Prostate gland (tissue), 2 donors: ENCODE measurements around the gene DRP2. TPM values are rescaled to one million over a fixed set of nuclear protein-coding genes. Genes with fewer than 3 reads are reported as not detected.
"Not testable (repeated sequence)": the region's sequence is repeated elsewhere in the genome, so short reads cannot be mapped to it uniquely, and the experiment has no call there.

Experiments used
- DNase-seq: peaks from one replicate; pipeline ENCODE4 v3.0.0-alpha.2; 2019; ENCODE audit warnings: low spot score
- H3K27ac ChIP-seq, 2 donors: fragments of 200-600 bp; sonication (generic); 2 replicates each; pipeline ENCODE4 v1.5.1; 2017 to 2019
- H3K27me3 ChIP-seq: fragments of 200-600 bp; sonication (generic); replicated peaks from 2 replicates; pipeline ENCODE4 v1.5.1; 2019; ENCODE audit not compliant: insufficient read depth
- H3K36me3 ChIP-seq, 2 donors: fragments of 200-600 bp; sonication (generic); 1 replicate in 1 of 2; 2 replicates in 1 of 2; pipeline versions ENCODE4 v1.5.1 to v1.8.1; 2017 to 2019
- H3K4me1 ChIP-seq: fragments of 200-600 bp; sonication (generic); replicated peaks from 2 replicates; pipeline ENCODE4 v1.5.1; 2019
- H3K4me3 ChIP-seq, 2 donors: fragments of 200-600 bp; sonication (generic); 2 replicates each; pipeline ENCODE4 v1.5.1; 2017 to 2019
- H3K9me3 ChIP-seq: fragments of 200-600 bp; sonication (generic); 2 replicates; pipeline ENCODE4 v1.5.1; 2017
- CTCF ChIP-seq, 4 experiments: fragments of 200-600 bp in 2 of 4; fragments of 450-650 bp in 2 of 4; sonication (generic) in 2 of 4; IDR thresholded peaks; 1 replicate in 3 of 4; 2 replicates in 1 of 4; pipeline ENCODE4 v1.5.1; 2016 to 2019; ENCODE audit warnings: antibody characterized with exemption in 4 of 4, mild to moderate bottlenecking in 2 of 4, moderate library complexity in 2 of 4
- POLR2A ChIP-seq: fragments of 450-650 bp; IDR thresholded peaks from one replicate; pipeline ENCODE4 v1.6.1; 2016; ENCODE audit warnings: antibody characterized with exemption, mild to moderate bottlenecking
- POLR2AphosphoS5 ChIP-seq: sonication (generic); formaldehyde crosslinking; IDR thresholded peaks from one replicate; pipeline ENCODE4 v1.6.1; 2017; ENCODE audit warnings: antibody characterized with exemption
- WGBS: methylation state at CpG from one replicate; pipeline ENCODE4 v1.1.5; 2018; 5-methylcytosine and 5-hydroxymethylcytosine counted together
- intact Hi-C: fragments of 100-400 bp; cut with DNase I; formaldehyde crosslinking; loops from one replicate; pipeline ENCODE4 v1.14.2; 2022
- total RNA-seq, 2 donors: library from RNA; depleted of rRNA; stranded (reverse); fragments of >200 nt; gene quantifications; one replicate each; pipeline ENCODE4 v1.1.0, GENCODE V29; 2016

Gene DRP2
- 1 to 10 TPM in 1 of 2 donors, under 1 TPM in 1; 0.68 to 1.9 TPM for total RNA-seq

- 70% methylated on average over 6 of the region's 7 CpGs for WGBS
- Histone ChIP-seq H3K9me3 (no peaks in the 10 kb centered on the region), H3K27me3 (no peaks in the 10 kb centered on the region), H3K4me1 (no peaks in the 10 kb centered on the region), H3K27ac (no peak within 1 kb of the TSS), H3K4me3 (no peak within 1 kb of the TSS), H3K36me3 (no peaks in the 10 kb centered on the region)
- no peak for DNase-seq
- intact Hi-C loops: no loop called here
- no peak for TF ChIP-seq POLR2A
- TF ChIP-seq CTCF (IDR thresholded peaks at IDR 0.05): no peak
- no peak for TF ChIP-seq POLR2AphosphoS5
These were observed at the start of gene DRP2 for GRCh38 chrX:101219116-101219863. DRP2 (plus strand) TSS chrX:101219786; CDS start chrX:101231648, 11,862 bp downstream.

- intact Hi-C loops: no loop called here
- WGBS: 81% methylated on average over 4 of the region's 4 CpGs
These were observed 47.6 kb upstream of the DRP2 start for GRCh38 chrX:101171883-101172400.

GRCh38 chrX:101176439-101176838, 43.1 kb upstream of the DRP2 start:
- no peak for DNase-seq
- no peak overlapping the region for H3K4me3 ChIP-seq
- no peaks in the 10 kb centered on the region for H3K9me3 ChIP-seq
- WGBS: 47% methylated on average over 3 of the region's 3 CpGs
- TF ChIP-seq POLR2AphosphoS5 (no peak), CTCF (IDR thresholded peaks at IDR 0.05) (no peak), POLR2A (no peak)
- H3K36me3 ChIP-seq: no peaks in the 10 kb centered on the region
- H3K4me1 ChIP-seq: no peaks in the 10 kb centered on the region
- H3K27me3 ChIP-seq: no peaks in the 10 kb centered on the region
- intact Hi-C loops: no loop called here
- no peak overlapping the region for H3K27ac ChIP-seq

More at GRCh38 chrX:101171883-101172400, 47.6 kb upstream of the DRP2 start:
- Histone ChIP-seq H3K27me3 (no peaks in the 10 kb centered on the region), H3K27ac (no peak overlapping the region), H3K4me1 (no peaks in the 10 kb centered on the region), H3K36me3 (no peaks in the 10 kb centered on the region), H3K4me3 (no peak overlapping the region), H3K9me3 (no peaks in the 10 kb centered on the region)
- no peak for DNase-seq
- no peak for TF ChIP-seq CTCF (IDR thresholded peaks at IDR 0.05)
- TF ChIP-seq POLR2A: no peak
- TF ChIP-seq POLR2AphosphoS5: no peak

GRCh38 chrX:101184876-101185275, 34.7 kb upstream of the DRP2 start:
- H3K9me3 ChIP-seq, H3K36me3 ChIP-seq, H3K27me3 ChIP-seq, DNase-seq, intact Hi-C loops, H3K27ac ChIP-seq, H3K4me1 ChIP-seq, H3K4me3 ChIP-seq: not testable (repeated sequence)
- WGBS: 24% methylated on average over 2 of the region's 2 CpGs

GRCh38 chrX:101187961-101188360, 31.6 kb upstream of the DRP2 start:
- H3K9me3 ChIP-seq, intact Hi-C loops, H3K27me3 ChIP-seq, H3K4me1 ChIP-seq, H3K27ac ChIP-seq, H3K4me3 ChIP-seq, DNase-seq, H3K36me3 ChIP-seq: not testable (repeated sequence)
- 49% methylated on average over 5 of the region's 5 CpGs for WGBS

- H3K27ac ChIP-seq: no peak overlapping the region
- intact Hi-C loops: no loop called here
- TF ChIP-seq POLR2A (no peak), CTCF (IDR thresholded peaks at IDR 0.05) (no peak), POLR2AphosphoS5 (no peak)
These were observed 28.9 kb upstream of the DRP2 start for GRCh38 chrX:101190736-101191135.

More at GRCh38 chrX:101190736-101191135, 28.9 kb upstream of the DRP2 start:
- WGBS: 73% methylated on average over 1 of the region's 1 CpG
- no peaks in the 10 kb centered on the region for H3K27me3 ChIP-seq
- no peak overlapping the region for H3K4me3 ChIP-seq
- H3K9me3 ChIP-seq: no peaks in the 10 kb centered on the region
- no peaks in the 10 kb centered on the region for H3K4me1 ChIP-seq
- no peak for DNase-seq
- H3K36me3 ChIP-seq: no peaks in the 10 kb centered on the region
